Nephron (organoid): ENCODE data around the gene NDUFA12.

Experiments
- H3K27ac Mint-ChIP-seq, 3 experiments: 2 replicates each; pipeline ENCODE4 v1.8.0; 2020; ENCODE audit warnings: mixed read lengths in 3 of 3, mild to moderate bottlenecking in 2 of 3, moderate library complexity in 1 of 3
- H3K27me3 Mint-ChIP-seq: 2 replicates; pipeline ENCODE4 v1.8.0; 2021; ENCODE audit warnings: low read depth, mild to moderate bottlenecking, moderate library complexity, mixed read lengths
- H3K36me3 Mint-ChIP-seq: 2 replicates; pipeline ENCODE4 v1.8.0; 2020; ENCODE audit warnings: low read depth, mixed read lengths
- H3K4me1 Mint-ChIP-seq: 2 replicates; pipeline ENCODE4 v1.8.0; 2020; ENCODE audit warnings: mixed read lengths
- H3K4me3 Mint-ChIP-seq, 3 experiments: 2 replicates each; pipeline ENCODE4 v1.8.0; 2020; ENCODE audit warnings: mild to moderate bottlenecking in 3 of 3, mixed read lengths in 3 of 3, moderate library complexity in 2 of 3
- H3K9me3 Mint-ChIP-seq: 2 replicates; pipeline ENCODE4 v1.8.0; 2020; ENCODE audit warnings: mixed read lengths
- TF ChIP-seq, protein P1 (sequence below), 3 experiments: fragments of 200-600 bp; sonication (generic); IDR thresholded peaks; one replicate each; pipeline ENCODE4 v1.5.0; 2021; ENCODE audit warnings: antibody characterized with exemption in 3 of 3; ENCODE audit not compliant: unreplicated experiment in 3 of 3

Gene NDUFA12

DNA sequence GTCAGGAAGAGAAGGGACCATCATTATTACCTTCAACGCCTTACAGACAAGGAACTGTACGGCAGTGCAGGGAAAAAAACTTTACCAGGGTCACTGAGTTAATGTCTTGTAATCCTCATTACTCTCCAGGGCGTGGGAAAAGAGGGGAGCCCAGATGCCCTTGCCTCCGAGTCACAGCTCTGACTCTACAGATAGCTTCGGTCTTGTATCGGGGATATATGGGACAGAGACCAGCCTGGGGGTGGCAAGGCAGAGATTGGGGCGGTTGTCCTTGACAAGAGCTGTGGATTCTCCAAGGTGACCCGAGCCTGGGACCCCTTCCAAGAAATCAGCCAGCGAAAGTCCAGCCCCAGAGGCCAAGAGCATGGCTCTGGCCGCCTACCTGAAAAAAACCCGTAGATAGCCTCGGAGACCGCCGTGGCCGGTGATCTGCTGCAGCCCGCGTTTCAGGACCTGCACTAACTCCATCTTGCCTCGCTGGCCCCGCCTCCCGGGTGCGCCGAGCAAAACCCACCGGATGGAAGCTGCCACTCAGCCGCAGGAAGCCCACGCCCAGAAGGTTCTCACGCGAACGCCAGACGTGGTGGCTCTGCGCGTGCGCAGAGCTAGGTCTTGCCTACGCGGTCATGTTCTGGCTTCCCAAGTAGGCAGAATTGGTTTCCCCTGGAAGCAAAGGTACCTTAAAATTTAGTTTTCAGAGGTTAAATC is at the start of gene NDUFA12:
NDUFA12 (minus strand) TSS at position 485 of the 708 bp plus-strand sequence; CDS start at position 468, 17 bp downstream.
- Mint-ChIP-seq H3K4me1 (peaks cover 13% of the 10 kb centered on the region), H3K36me3 (peaks cover 21% of the 10 kb centered on the region), H3K9me3 (peaks cover 14% of the 10 kb centered on the region), H3K4me3 (peak within 1 kb of the TSS; percentile 92 to 96 (median 96)), H3K27ac (peak within 1 kb of the TSS; percentile 85 to 97 (median 93)), H3K27me3 (no peaks in the 10 kb centered on the region)
- TF ChIP-seq, protein P1, sequence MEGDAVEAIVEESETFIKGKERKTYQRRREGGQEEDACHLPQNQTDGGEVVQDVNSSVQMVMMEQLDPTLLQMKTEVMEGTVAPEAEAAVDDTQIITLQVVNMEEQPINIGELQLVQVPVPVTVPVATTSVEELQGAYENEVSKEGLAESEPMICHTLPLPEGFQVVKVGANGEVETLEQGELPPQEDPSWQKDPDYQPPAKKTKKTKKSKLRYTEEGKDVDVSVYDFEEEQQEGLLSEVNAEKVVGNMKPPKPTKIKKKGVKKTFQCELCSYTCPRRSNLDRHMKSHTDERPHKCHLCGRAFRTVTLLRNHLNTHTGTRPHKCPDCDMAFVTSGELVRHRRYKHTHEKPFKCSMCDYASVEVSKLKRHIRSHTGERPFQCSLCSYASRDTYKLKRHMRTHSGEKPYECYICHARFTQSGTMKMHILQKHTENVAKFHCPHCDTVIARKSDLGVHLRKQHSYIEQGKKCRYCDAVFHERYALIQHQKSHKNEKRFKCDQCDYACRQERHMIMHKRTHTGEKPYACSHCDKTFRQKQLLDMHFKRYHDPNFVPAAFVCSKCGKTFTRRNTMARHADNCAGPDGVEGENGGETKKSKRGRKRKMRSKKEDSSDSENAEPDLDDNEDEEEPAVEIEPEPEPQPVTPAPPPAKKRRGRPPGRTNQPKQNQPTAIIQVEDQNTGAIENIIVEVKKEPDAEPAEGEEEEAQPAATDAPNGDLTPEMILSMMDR (IDR thresholded peaks at IDR 0.05; ENCODE audit: unreplicated experiment in 3 of 3): no peak

DNA sequence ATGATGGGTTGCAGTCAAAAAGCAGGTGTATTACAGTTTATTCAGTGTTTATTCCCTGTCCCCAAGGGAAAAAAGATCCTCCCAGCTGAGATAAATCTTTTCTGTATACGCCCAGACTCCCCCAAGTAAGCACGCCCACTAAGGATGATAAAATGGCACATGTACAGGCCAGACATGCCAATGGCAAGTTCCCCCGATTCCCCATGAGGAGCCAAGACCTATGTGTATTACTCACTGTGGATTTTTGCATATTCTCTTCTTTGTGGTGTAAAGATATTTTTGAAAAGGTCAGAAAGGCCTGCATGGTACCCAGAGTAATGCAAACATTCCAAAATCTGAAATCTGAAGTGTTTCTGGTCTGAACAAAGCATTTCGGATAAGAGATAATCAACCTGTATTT is 47.7 kb upstream of the NDUFA12 start:
- H3K36me3 Mint-ChIP-seq: peaks cover 48% of the 10 kb centered on the region
- H3K9me3 Mint-ChIP-seq: no peaks in the 10 kb centered on the region
- H3K4me1 Mint-ChIP-seq: peaks cover 5% of the 10 kb centered on the region
- TF ChIP-seq, protein P1 (IDR thresholded peaks at IDR 0.05; ENCODE audit: unreplicated experiment in 3 of 3): no peak
- H3K27ac Mint-ChIP-seq: no peak overlapping the region
- no peak overlapping the region for H3K4me3 Mint-ChIP-seq
- H3K27me3 Mint-ChIP-seq: no peaks in the 10 kb centered on the region

DNA sequence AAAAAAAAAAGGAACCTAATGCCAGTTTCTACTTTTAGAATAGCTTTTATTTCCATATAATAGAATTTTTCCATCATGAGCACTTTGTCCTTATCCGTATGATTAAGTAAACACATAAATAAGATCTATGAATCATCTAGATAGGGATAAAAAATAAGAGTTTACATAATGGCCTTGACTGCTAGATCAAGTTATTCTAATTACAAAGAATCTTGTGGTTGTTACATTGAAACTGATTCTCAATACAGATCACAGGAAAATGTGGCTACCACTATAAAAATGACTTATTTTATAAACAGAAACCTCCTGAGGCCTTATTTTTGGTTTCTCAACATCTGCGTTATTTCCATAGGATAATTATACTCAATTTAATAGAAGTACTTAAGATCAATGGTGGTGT is 34.4 kb upstream of the NDUFA12 start:
- no peak overlapping the region for H3K4me3 Mint-ChIP-seq
- H3K27ac Mint-ChIP-seq: no peak overlapping the region
- H3K4me1 Mint-ChIP-seq: no peaks in the 10 kb centered on the region
- H3K9me3 Mint-ChIP-seq: no peaks in the 10 kb centered on the region
- TF ChIP-seq, protein P1 (IDR thresholded peaks at IDR 0.05; ENCODE audit: unreplicated experiment in 3 of 3): no peak
- H3K27me3 Mint-ChIP-seq: no peaks in the 10 kb centered on the region
- H3K36me3 Mint-ChIP-seq: peaks cover 34% of the 10 kb centered on the region

DNA sequence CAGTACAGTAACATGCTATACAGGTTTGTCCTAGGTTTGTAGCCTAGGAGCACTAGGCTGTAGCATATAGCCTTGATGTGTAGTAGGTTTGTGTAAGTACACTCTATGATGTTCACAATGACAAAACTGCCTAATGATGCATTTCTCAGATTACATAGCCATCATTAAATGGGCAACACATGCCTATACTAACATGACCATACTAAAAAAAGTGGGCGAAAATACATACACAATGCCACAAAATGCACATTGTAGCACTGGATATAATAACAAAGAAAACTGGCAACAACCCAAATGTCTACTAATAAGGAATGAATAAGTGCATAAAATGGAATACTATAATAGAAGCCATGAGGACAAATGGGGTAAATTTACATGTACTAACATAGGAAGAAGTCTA is 31.3 kb upstream of the NDUFA12 start:
- H3K4me3 Mint-ChIP-seq: no peak overlapping the region
- H3K9me3 Mint-ChIP-seq: no peaks in the 10 kb centered on the region
- H3K36me3 Mint-ChIP-seq: peaks cover 26% of the 10 kb centered on the region
- no peak overlapping the region for H3K27ac Mint-ChIP-seq
- H3K4me1 Mint-ChIP-seq: no peaks in the 10 kb centered on the region
- H3K27me3 Mint-ChIP-seq: no peaks in the 10 kb centered on the region
- TF ChIP-seq, protein P1 (IDR thresholded peaks at IDR 0.05; ENCODE audit: unreplicated experiment in 3 of 3): no peak

DNA sequence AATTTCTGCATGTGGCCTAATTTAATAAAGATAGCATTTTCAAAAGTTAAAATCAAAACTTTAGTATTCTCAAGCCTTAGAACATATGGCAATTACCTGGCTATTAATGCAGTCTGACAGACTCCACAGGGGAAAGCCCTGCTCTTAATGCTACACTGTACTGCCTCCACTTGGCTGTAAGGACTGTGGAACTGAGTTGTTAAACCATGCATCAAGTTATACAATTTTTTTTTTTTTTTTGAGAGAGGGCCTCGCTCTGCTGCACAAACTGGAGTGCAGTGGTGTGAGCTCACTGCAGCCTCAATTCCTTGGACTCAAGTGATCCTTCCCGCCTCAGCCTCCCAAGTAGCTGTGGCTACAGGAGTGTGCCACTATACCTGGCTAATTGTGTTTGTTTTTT is 19.0 kb upstream of the NDUFA12 start:
- no peaks in the 10 kb centered on the region for H3K4me1 Mint-ChIP-seq
- peaks cover 26% of the 10 kb centered on the region for H3K36me3 Mint-ChIP-seq
- no peak overlapping the region for H3K27ac Mint-ChIP-seq
- no peaks in the 10 kb centered on the region for H3K9me3 Mint-ChIP-seq
- TF ChIP-seq, protein P1 (IDR thresholded peaks at IDR 0.05; ENCODE audit: unreplicated experiment in 3 of 3): no peak
- no peak overlapping the region for H3K4me3 Mint-ChIP-seq
- H3K27me3 Mint-ChIP-seq: no peaks in the 10 kb centered on the region

DNA sequence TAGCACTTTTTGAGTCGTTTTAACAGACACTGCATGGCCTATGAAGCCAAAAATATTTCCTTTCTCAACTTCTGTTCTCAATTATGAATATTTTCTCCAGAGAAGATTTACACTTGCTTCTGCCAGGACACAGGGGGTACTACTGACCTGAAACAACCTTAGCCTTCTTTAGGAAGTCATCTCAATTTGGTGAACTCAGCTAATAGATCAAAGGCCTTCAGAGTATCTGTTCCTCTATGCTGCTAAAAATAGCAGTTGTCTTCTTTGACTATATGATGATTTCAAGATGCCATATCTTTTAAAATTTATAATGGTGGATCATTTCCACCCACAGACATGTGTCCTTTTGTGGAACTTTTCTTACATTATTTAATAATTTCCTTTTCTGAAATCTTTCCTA is 14.0 kb upstream of the NDUFA12 start:
- H3K9me3 Mint-ChIP-seq: no peaks in the 10 kb centered on the region

More for the DNA sequence above, 14.0 kb upstream of the NDUFA12 start:
- TF ChIP-seq, protein P1 (IDR thresholded peaks at IDR 0.05; ENCODE audit: unreplicated experiment in 3 of 3): no peak
- Mint-ChIP-seq H3K36me3 (peaks cover 21% of the 10 kb centered on the region), H3K4me1 (no peaks in the 10 kb centered on the region), H3K27ac (no peak overlapping the region), H3K27me3 (no peaks in the 10 kb centered on the region), H3K4me3 (no peak overlapping the region)
